Measurements from ENCODE around the gene ARVCF. TPM values are rescaled to one million over a fixed set of nuclear protein-coding genes. Genes with fewer than 3 reads are reported as not detected.

ARVCF gene
- polyA plus RNA-seq, 1 donor from 2014 or later, result 112 TPM

Small RNA genes within 50 kb of the gene (small RNA-seq; reads per million reads assigned to genes)
- gene MIR185, result 729 to 2,744 (median 2,214) reads per million in 3 experiments

Other genes starting within 250 kb of the ARVCF start
- gene GNB1L, start 161.9 kb downstream of the ARVCF start, polyA plus RNA-seq, result 16.5 and 16.9 TPM in 2 replicates
- gene RTL10, start 161.9 kb downstream of the ARVCF start, polyA plus RNA-seq, result 9.7 and 11.7 TPM in 2 replicates
- 14.2 and 27.6 TPM in 2 replicates for gene COMT, start 75.1 kb downstream of the ARVCF start, polyA plus RNA-seq
- 3.5 and 4.1 TPM in 2 replicates for gene TXNRD2, start 75.0 kb downstream of the ARVCF start, polyA plus RNA-seq
- gene TANGO2, start 4.3 kb upstream of the ARVCF start, polyA plus RNA-seq, result 12.7 and 15.4 TPM in 2 replicates
- 48.9 and 52.3 TPM in 2 replicates for gene DGCR8, start 63.4 kb upstream of the ARVCF start, polyA plus RNA-seq
- gene RANBP1, start 99.3 kb upstream of the ARVCF start, polyA plus RNA-seq, result 341 and 360 TPM in 2 replicates
- 96.7 and 103 TPM in 2 replicates for gene TRMT2A, start 100.4 kb upstream of the ARVCF start, polyA plus RNA-seq
- gene ZDHHC8, start 115.0 kb upstream of the ARVCF start, polyA plus RNA-seq, result 4.5 and 11.4 TPM in 2 replicates
- not detected in 2 replicates for gene CCDC188, start 134.2 kb upstream of the ARVCF start, polyA plus RNA-seq

Measured in neural cell (in vitro differentiated cells).